HEK293 (cell line): ENCODE results near the gene OGFOD2.

Source experiments
- GLI2 ChIP-seq: fragments of 450-650 bp; formaldehyde crosslinking; IDR thresholded peaks from 2 replicates; pipeline ENCODE4; 2017; ENCODE audit warnings: missing biosample characterization, missing genetic modification characterization, low read depth, borderline replicate concordance
- GLIS2 ChIP-seq: fragments of 450-650 bp; formaldehyde crosslinking; IDR thresholded peaks from 2 replicates; pipeline ENCODE4 v1.5.1; 2016; ENCODE audit warnings: missing biosample characterization, missing genetic modification characterization
- KLF1 ChIP-seq: fragments of 450-650 bp; formaldehyde crosslinking; IDR thresholded peaks from 2 replicates; pipeline ENCODE4 v1.5.1; 2016; ENCODE audit warnings: missing biosample characterization, missing genetic modification characterization
- PATZ1 ChIP-seq: fragments of 450-650 bp; formaldehyde crosslinking; IDR thresholded peaks from 2 replicates; pipeline ENCODE4 v1.5.1; 2016; ENCODE audit warnings: missing biosample characterization, missing genetic modification characterization
- PRDM6 ChIP-seq: fragments of 450-650 bp; formaldehyde crosslinking; IDR thresholded peaks from 2 replicates; pipeline ENCODE4 v1.5.1; 2017; ENCODE audit warnings: missing biosample characterization, missing genetic modification characterization
- SP2 ChIP-seq: fragments of 450-650 bp; formaldehyde crosslinking; IDR thresholded peaks from 2 replicates; pipeline ENCODE4 v1.5.1; 2016; ENCODE audit warnings: missing biosample characterization, missing genetic modification characterization
- SP3 ChIP-seq: fragments of 450-650 bp; formaldehyde crosslinking; IDR thresholded peaks from 2 replicates; pipeline ENCODE4 v1.5.1; 2016; ENCODE audit warnings: missing biosample characterization, missing genetic modification characterization
- ZFHX2 ChIP-seq: fragments of 450-650 bp; formaldehyde crosslinking; conservative IDR thresholded peaks from 2 replicates; pipeline ENCODE4 v1.5.1; 2016; ENCODE audit warnings: missing biosample characterization, missing genetic modification characterization
- ZNF132 ChIP-seq: fragments of 450-650 bp; formaldehyde crosslinking; IDR thresholded peaks from 2 replicates; pipeline ENCODE4 v1.5.1; 2017; ENCODE audit warnings: missing biosample characterization, missing genetic modification characterization, borderline replicate concordance
- ZNF157 ChIP-seq: fragments of 450-650 bp; formaldehyde crosslinking; IDR thresholded peaks from 2 replicates; pipeline ENCODE4 v1.5.1; 2016; ENCODE audit warnings: missing biosample characterization, missing genetic modification characterization
- ZNF169 ChIP-seq: fragments of 450-650 bp; formaldehyde crosslinking; IDR thresholded peaks from 2 replicates; pipeline ENCODE4 v1.5.1; 2016; ENCODE audit warnings: missing biosample characterization, missing genetic modification characterization
- ZNF18 ChIP-seq: fragments of 450-650 bp; formaldehyde crosslinking; IDR thresholded peaks from 2 replicates; pipeline ENCODE4 v1.5.1; 2016; ENCODE audit warnings: missing biosample characterization, missing genetic modification characterization
- ZNF248 ChIP-seq: fragments of 450-650 bp; formaldehyde crosslinking; IDR thresholded peaks from 2 replicates; pipeline ENCODE4 v1.5.1; 2017; ENCODE audit warnings: missing biosample characterization, missing genetic modification characterization
- ZNF266 ChIP-seq: fragments of 450-650 bp; formaldehyde crosslinking; IDR thresholded peaks from 2 replicates; pipeline ENCODE4 v1.5.1; 2016; ENCODE audit warnings: missing biosample characterization, missing genetic modification characterization, low read depth
- ZNF302 ChIP-seq: fragments of 450-650 bp; formaldehyde crosslinking; IDR thresholded peaks from 2 replicates; pipeline ENCODE4 v1.5.1; 2016; ENCODE audit warnings: missing biosample characterization, missing genetic modification characterization, low read depth
- ZNF391 ChIP-seq: fragments of 450-650 bp; formaldehyde crosslinking; IDR thresholded peaks from 2 replicates; pipeline ENCODE4 v1.5.1; 2016; ENCODE audit warnings: low read depth, missing biosample characterization, missing genetic modification characterization, borderline replicate concordance
- ZNF621 ChIP-seq: fragments of 450-650 bp; formaldehyde crosslinking; IDR thresholded peaks from 2 replicates; pipeline ENCODE4 v1.5.1; 2017; ENCODE audit warnings: missing biosample characterization, missing genetic modification characterization
- ZNF624 ChIP-seq: fragments of 450-650 bp; formaldehyde crosslinking; IDR thresholded peaks from 2 replicates; pipeline ENCODE4 v1.5.1; 2017; ENCODE audit warnings: missing biosample characterization, missing genetic modification characterization
- ZNF629 ChIP-seq: fragments of 450-650 bp; formaldehyde crosslinking; IDR thresholded peaks from 2 replicates; pipeline ENCODE4 v1.5.1; 2017; ENCODE audit warnings: missing biosample characterization, missing genetic modification characterization
- ZNF639 ChIP-seq: fragments of 450-650 bp; formaldehyde crosslinking; IDR thresholded peaks from 2 replicates; pipeline ENCODE4 v1.5.1; 2016; ENCODE audit warnings: missing biosample characterization, missing genetic modification characterization
- ZNF76 ChIP-seq: fragments of 450-650 bp; formaldehyde crosslinking; IDR thresholded peaks from 2 replicates; pipeline ENCODE4; 2016; ENCODE audit warnings: low read depth, missing biosample characterization, missing genetic modification characterization, borderline replicate concordance
- ZNF777 ChIP-seq: fragments of 450-650 bp; formaldehyde crosslinking; IDR thresholded peaks from 2 replicates; pipeline ENCODE4 v1.5.1; 2017; ENCODE audit warnings: missing biosample characterization, missing genetic modification characterization, borderline replicate concordance
- ZNF791 ChIP-seq: fragments of 450-650 bp; formaldehyde crosslinking; IDR thresholded peaks from 2 replicates; pipeline ENCODE4 v1.5.1; 2016; ENCODE audit warnings: missing biosample characterization, missing genetic modification characterization
- TF ChIP-seq, protein P1 (sequence below): fragments of 450-650 bp; formaldehyde crosslinking; optimal IDR thresholded peaks from 2 replicates; pipeline ENCODE3; 2016; ENCODE audit warnings: missing biosample characterization, mild to moderate bottlenecking, missing genetic modification characterization
- TF ChIP-seq, protein P2 (sequence below): fragments of 450-650 bp; formaldehyde crosslinking; IDR thresholded peaks from 2 replicates; pipeline ENCODE4 v1.5.1; 2016; ENCODE audit warnings: missing biosample characterization, missing genetic modification characterization
- TF ChIP-seq, protein P3 (sequence below): fragments of 450-650 bp; formaldehyde crosslinking; IDR thresholded peaks from 2 replicates; pipeline ENCODE4 v1.5.1; 2016; ENCODE audit warnings: missing biosample characterization, missing genetic modification characterization
- TF ChIP-seq, protein P4 (sequence below): IDR thresholded peaks from 2 replicates; pipeline ENCODE4 v1.6.1; 2011; ENCODE audit warnings: mild to moderate bottlenecking, low read depth, low read length, borderline replicate concordance

The OGFOD2 gene

GRCh38 chr12:122974892-122975789 is at the start of gene OGFOD2 (continued):
- TF ChIP-seq ZNF639 (tag by site-specific recombination) (no peak; the same call in 1 of the 2 replicates), ZNF76 (no peak; the same call in 1 of the 2 replicates), ZNF18 (tag by site-specific recombination) (no peak), ZNF629 (0 out of 2 replicates have a peak, but pooled peaks have one; percentile 58), SP2 (tag by site-specific recombination) (peak; percentile 37), PATZ1 (tag by site-specific recombination) (peak; percentile 94), ZNF302 (no peak), ZNF791 (tag by site-specific recombination) (no peak), ZNF266 (no peak), PRDM6 (tag by site-specific recombination) (no peak), GLIS2 (tag by site-specific recombination) (peak; percentile 66), ZNF169 (no peak), ZNF624 (tag by site-specific recombination) (no peak), ZNF157 (no peak), SP3 (tag by site-specific recombination) (peak; percentile 25), ZNF391 (tag by site-specific recombination) (no peak), KLF1 (tag by site-specific recombination) (no peak), ZNF248 (no peak), ZNF132 (tag by site-specific recombination) (no peak), ZNF777 (tag by site-specific recombination) (no peak), ZFHX2 (tag by site-specific recombination) (no peak; the same call in 1 of the 2 replicates), GLI2 (no peak), ZNF621 (tag by site-specific recombination) (no peak)
- TF ChIP-seq, protein P1, sequence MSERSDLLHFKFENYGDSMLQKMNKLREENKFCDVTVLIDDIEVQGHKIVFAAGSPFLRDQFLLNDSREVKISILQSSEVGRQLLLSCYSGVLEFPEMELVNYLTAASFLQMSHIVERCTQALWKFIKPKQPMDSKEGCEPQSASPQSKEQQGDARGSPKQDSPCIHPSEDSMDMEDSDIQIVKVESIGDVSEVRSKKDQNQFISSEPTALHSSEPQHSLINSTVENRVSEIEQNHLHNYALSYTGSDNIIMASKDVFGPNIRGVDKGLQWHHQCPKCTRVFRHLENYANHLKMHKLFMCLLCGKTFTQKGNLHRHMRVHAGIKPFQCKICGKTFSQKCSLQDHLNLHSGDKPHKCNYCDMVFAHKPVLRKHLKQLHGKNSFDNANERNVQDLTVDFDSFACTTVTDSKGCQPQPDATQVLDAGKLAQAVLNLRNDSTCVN (tag by site-specific recombination): peak; percentile 79
- TF ChIP-seq, protein P2, sequence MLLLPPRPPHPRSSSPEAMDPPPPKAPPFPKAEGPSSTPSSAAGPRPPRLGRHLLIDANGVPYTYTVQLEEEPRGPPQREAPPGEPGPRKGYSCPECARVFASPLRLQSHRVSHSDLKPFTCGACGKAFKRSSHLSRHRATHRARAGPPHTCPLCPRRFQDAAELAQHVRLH: no peak
- TF ChIP-seq, protein P3, sequence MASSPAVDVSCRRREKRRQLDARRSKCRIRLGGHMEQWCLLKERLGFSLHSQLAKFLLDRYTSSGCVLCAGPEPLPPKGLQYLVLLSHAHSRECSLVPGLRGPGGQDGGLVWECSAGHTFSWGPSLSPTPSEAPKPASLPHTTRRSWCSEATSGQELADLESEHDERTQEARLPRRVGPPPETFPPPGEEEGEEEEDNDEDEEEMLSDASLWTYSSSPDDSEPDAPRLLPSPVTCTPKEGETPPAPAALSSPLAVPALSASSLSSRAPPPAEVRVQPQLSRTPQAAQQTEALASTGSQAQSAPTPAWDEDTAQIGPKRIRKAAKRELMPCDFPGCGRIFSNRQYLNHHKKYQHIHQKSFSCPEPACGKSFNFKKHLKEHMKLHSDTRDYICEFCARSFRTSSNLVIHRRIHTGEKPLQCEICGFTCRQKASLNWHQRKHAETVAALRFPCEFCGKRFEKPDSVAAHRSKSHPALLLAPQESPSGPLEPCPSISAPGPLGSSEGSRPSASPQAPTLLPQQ (tag by site-specific recombination): no peak
- TF ChIP-seq, protein P4, sequence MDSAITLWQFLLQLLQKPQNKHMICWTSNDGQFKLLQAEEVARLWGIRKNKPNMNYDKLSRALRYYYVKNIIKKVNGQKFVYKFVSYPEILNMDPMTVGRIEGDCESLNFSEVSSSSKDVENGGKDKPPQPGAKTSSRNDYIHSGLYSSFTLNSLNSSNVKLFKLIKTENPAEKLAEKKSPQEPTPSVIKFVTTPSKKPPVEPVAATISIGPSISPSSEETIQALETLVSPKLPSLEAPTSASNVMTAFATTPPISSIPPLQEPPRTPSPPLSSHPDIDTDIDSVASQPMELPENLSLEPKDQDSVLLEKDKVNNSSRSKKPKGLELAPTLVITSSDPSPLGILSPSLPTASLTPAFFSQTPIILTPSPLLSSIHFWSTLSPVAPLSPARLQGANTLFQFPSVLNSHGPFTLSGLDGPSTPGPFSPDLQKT: no peak; the same call in 1 of the 2 replicates
